Transverse colon (tissue), 4 donors: ENCODE measurements around the gene MS4A10. TPM values are rescaled to one million over a fixed set of nuclear protein-coding genes. Genes with fewer than 3 reads are reported as not detected.

ENCODE experiments used
- DNase-seq: peaks from one replicate; pipeline ENCODE4 v3.0.0-alpha.2; 2019
- H3K27ac ChIP-seq, 4 donors: fragments of 200-600 bp; sonication (generic); 2 replicates each; pipeline ENCODE4 v1.5.1; 2016 to 2018; ENCODE audit warnings: inconsistent platforms in 4 of 4
- H3K27me3 ChIP-seq: fragments of 200-600 bp; sonication (generic); 2 replicates; pipeline ENCODE4 v1.5.1; 2017; ENCODE audit warnings: inconsistent platforms
- H3K36me3 ChIP-seq, 4 donors: fragments of 200-600 bp; sonication (generic); 2 replicates each; pipeline ENCODE4 v1.5.1; 2017 to 2019; ENCODE audit warnings: inconsistent platforms in 4 of 4
- H3K4me1 ChIP-seq, 4 donors: fragments of 200-600 bp; sonication (generic); 2 replicates each; pipeline ENCODE4 v1.5.1; 2017 to 2020; ENCODE audit warnings: inconsistent platforms in 4 of 4
- H3K4me3 ChIP-seq, 4 donors: fragments of 200-600 bp; sonication (generic); 1 replicate in 1 of 4; 2 replicates in 3 of 4; pipeline versions ENCODE4 v1.5.1 to v1.6.1; 2017 to 2019; ENCODE audit warnings: inconsistent platforms in 4 of 4
- H3K9me3 ChIP-seq, 2 donors: fragments of 200-600 bp; sonication (generic); 2 replicates each; pipeline ENCODE4 v1.5.1; 2017 to 2019; ENCODE audit warnings: inconsistent platforms in 2 of 2
- CTCF ChIP-seq, 5 experiments: fragments of 200-600 bp in 3 of 5; fragments of 450-650 bp in 2 of 5; sonication (generic) in 3 of 5; IDR thresholded peaks; 1 replicate in 2 of 5; 2 replicates in 3 of 5; pipeline ENCODE4 v1.5.1; 2016 to 2017; ENCODE audit warnings: antibody characterized with exemption in 5 of 5, inconsistent platforms in 3 of 5, mild to moderate bottlenecking in 2 of 5, moderate library complexity in 1 of 5
- EP300 ChIP-seq: sonication (generic); formaldehyde crosslinking; IDR thresholded peaks from one replicate; pipeline ENCODE4 v1.6.1; 2017; ENCODE audit warnings: antibody characterized with exemption, low read depth
- POLR2A ChIP-seq: fragments of 450-650 bp; IDR thresholded peaks from one replicate; pipeline ENCODE4 v1.6.1; 2016; ENCODE audit warnings: antibody characterized with exemption, mild to moderate bottlenecking, moderate library complexity
- POLR2AphosphoS5 ChIP-seq, 3 donors: sonication (generic); formaldehyde crosslinking; IDR thresholded peaks; one replicate each; pipeline ENCODE4 v1.6.1; 2016; ENCODE audit warnings: antibody characterized with exemption in 3 of 3
- WGBS, 2 donors: methylation state at CpG; one replicate each; pipeline ENCODE4 v1.1.5; 2018; ENCODE audit warnings: low coverage in 1 of 2; 5-methylcytosine and 5-hydroxymethylcytosine counted together
- in situ Hi-C, 4 donors: fragments of 200-750 bp; cut with MboI; loops; one replicate each; pipeline versions ENCODE4 v1.15.0 to v1.15.1; 2017; ENCODE audit warnings: low sequenced_read_pairs in 3 of 4, low pct_ligation_motif_present in 1 of 4, low pct_unique_long_range_greater_than_20kb in 1 of 4
- intact Hi-C: fragments of 100-400 bp; cut with DNase I; formaldehyde crosslinking; loops from one replicate; pipeline ENCODE4 v1.15.1; 2023; ENCODE audit warnings: low total_unique reads
- total RNA-seq, 4 donors: library from RNA; depleted of rRNA; stranded (reverse); fragments of >200 nt; gene quantifications; one replicate each; pipeline ENCODE4 v1.1.0, GENCODE V29; 2016

The MS4A10 gene
- total RNA-seq, 4 donors from 2014 or later = 1.3 to 2.2 TPM; not detected in 2

- H3K4me3 ChIP-seq = peak overlapping the region; percentile 59 to 96 (median 63)
- DNase-seq = no peak
- TF ChIP-seq POLR2AphosphoS5 (IDR thresholded peaks at IDR 0.05) (no peak), CTCF (IDR thresholded peaks at IDR 0.05) (no peak), POLR2A (no peak), EP300 (no peak)
- peak overlapping the region; percentile 69 to 85 (median 80) for H3K27ac ChIP-seq
- no peaks in the 10 kb centered on the region for H3K9me3 ChIP-seq
- no peaks in the 10 kb centered on the region for H3K27me3 ChIP-seq
- in situ Hi-C loops = loop anchor here in 2 of 4 donors (25.0 kb wide), 3 partner anchors 294 to 494 kb away; partner anchors contain the start of genes DDB1 (in 1 of the 2) and TKFC (in 1 of the 2)
- peaks cover 19 to 39% (median 32%) of the 10 kb centered on the region in 4 donors for H3K4me1 ChIP-seq
- intact Hi-C loops = no loop called here
- 7 to 60% methylated on average over 2 to 21 of the region's 23 CpGs for WGBS, 2 donors
- peaks cover 0 to 6% (median 0%) of the 10 kb centered on the region in 4 donors for H3K36me3 ChIP-seq
Observed at GRCh38 chr11:60842668-60843600, 57.8 kb downstream of the MS4A10 start.

GRCh38 chr11:60844045-60844869, 59.1 kb downstream of the MS4A10 start:
- WGBS, 2 donors = 53 to 65% methylated on average over 3 to 10 of the region's 10 CpGs
- Histone ChIP-seq H3K27me3 (no peaks in the 10 kb centered on the region), H3K9me3 (no peaks in the 10 kb centered on the region), H3K4me1 (peaks cover 19 to 39% (median 32%) of the 10 kb centered on the region in 4 donors), H3K27ac (peak overlapping the region in 2 of 4 donors; percentile 69 to 85), H3K36me3 (peaks cover 0 to 9% (median 2%) of the 10 kb centered on the region in 4 donors), H3K4me3 (peak overlapping the region in 2 of 4 donors; percentile 59 to 96)
- in situ Hi-C loops (loop anchor here in 2 of 4 donors (25.0 kb wide), 3 partner anchors 293 to 493 kb away; partner anchors contain the start of genes DDB1 (in 1 of the 2) and TKFC (in 1 of the 2)), intact Hi-C loops (no loop called here)
- DNase-seq = no peak
- TF ChIP-seq CTCF (IDR thresholded peaks at IDR 0.05) (no peak), POLR2A (no peak)

- peaks cover 0 to 12% (median 5%) of the 10 kb centered on the region in 4 donors for H3K36me3 ChIP-seq
- no peaks in the 10 kb centered on the region for H3K27me3 ChIP-seq
- no peak overlapping the region for H3K4me3 ChIP-seq
- in situ Hi-C loops = loop anchor here in 2 of 4 donors (25.0 kb wide), 3 partner anchors 292 to 492 kb away; partner anchors contain the start of genes DDB1 (in 1 of the 2) and TKFC (in 1 of the 2)
- TF ChIP-seq EP300 = no peak
- intact Hi-C loops = no loop called here
- no peaks in the 10 kb centered on the region for H3K9me3 ChIP-seq
- peaks cover 19 to 39% (median 32%) of the 10 kb centered on the region in 4 donors for H3K4me1 ChIP-seq
- H3K27ac ChIP-seq = no peak overlapping the region
- 44 to 46% methylated on average over 4 of the region's 4 CpGs for WGBS, 2 donors
- DNase-seq = no peak
Observed at GRCh38 chr11:60844870-60845221, 59.7 kb downstream of the MS4A10 start.

- no peak overlapping the region for H3K4me3 ChIP-seq
- TF ChIP-seq POLR2AphosphoS5 (IDR thresholded peaks at IDR 0.05) (no peak), CTCF (IDR thresholded peaks at IDR 0.05) (no peak), EP300 (no peak), POLR2A (no peak)
- H3K27ac ChIP-seq = no peak overlapping the region
- H3K4me1 ChIP-seq = peaks cover 19 to 39% (median 32%) of the 10 kb centered on the region in 4 donors
- peaks cover 0 to 17% (median 6%) of the 10 kb centered on the region in 4 donors for H3K36me3 ChIP-seq
- H3K9me3 ChIP-seq = no peaks in the 10 kb centered on the region
- in situ Hi-C loops = loop anchor here in 2 of 4 donors (25.0 kb wide), 3 partner anchors 292 to 492 kb away; partner anchors contain the start of genes DDB1 (in 1 of the 2) and TKFC (in 1 of the 2)
- H3K27me3 ChIP-seq = no peaks in the 10 kb centered on the region
- no peak for DNase-seq
- intact Hi-C loops = no loop called here
- WGBS, 2 donors = 74 to 93% methylated on average over 5 to 8 of the region's 8 CpGs
Observed at GRCh38 chr11:60845338-60845737, 60.2 kb downstream of the MS4A10 start.
